GM19468 (cell line): ENCODE results near the gene ACOXL.
"Not testable (repeated sequence)": the region's sequence is repeated elsewhere in the genome, so short reads cannot be mapped to it uniquely, and the experiment has no call there.

Experiments
- ATAC-seq: cut with Tn5 transposase; IDR thresholded peaks from one replicate; pipeline ENCODE4 v1.9.1; 2021; ENCODE audit warnings: mild to moderate bottlenecking, moderate library complexity, moderate number of reproducible peaks; ENCODE audit not compliant: unreplicated experiment; ENCODE audit errors: extremely low read depth

The ACOXL gene

GRCh38 chr2:110948027-110948674 lies 215.8 kb downstream of the ACOXL start:
- ATAC-seq: no peak

GRCh38 chr2:110950281-110950680 lies 217.9 kb downstream of the ACOXL start:
- ATAC-seq: no peak

DNA sequence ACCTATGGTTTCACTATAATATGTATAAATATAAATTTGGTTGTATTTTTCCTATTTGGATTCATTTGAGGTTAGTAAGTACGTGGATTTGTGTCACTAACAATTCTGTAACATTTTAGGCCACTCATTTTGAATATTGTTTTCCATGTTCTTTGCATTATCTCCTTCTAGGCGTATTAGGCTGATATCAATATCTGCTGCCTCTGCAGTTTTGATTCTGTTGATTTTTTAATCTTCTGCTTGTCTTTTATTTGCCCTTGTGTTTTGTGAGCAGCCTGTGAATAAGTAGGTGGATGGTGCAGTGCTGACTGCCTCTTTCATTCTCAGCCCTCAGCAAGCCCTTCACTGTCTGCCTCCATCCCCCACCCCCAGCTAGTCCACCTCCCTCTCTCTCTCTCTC lies 222.7 kb downstream of the ACOXL start:
- no peak for ATAC-seq

DNA sequence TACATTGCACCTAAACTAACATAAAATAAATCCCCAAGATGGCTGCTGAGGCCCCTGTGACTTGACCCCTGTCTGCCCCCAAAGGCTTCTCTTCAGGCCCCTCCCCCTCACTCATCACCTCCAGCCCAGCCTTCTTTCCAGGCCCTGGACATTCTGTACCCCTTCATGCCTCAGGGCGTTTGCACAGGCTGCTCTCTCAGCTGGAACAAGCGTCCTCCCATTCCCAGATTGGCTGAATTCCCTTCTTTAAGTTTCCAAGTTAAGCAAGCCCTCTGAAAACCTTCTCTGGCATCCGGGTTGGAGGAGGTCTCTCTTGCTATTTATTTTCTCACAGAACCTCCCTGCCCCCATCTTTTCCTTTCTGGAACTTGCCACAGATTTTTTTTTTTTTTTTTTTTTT lies 223.2 kb downstream of the ACOXL start:
- no peak for ATAC-seq

- no peak for ATAC-seq
Observed at GRCh38 chr2:110957293-110957692, 224.9 kb downstream of the ACOXL start.

- no peak for ATAC-seq
Observed at GRCh38 chr2:110958346-110959119, 226.2 kb downstream of the ACOXL start.

GRCh38 chr2:110959198-110959597 lies 226.8 kb downstream of the ACOXL start:
- ATAC-seq: no peak

- ATAC-seq: no peak
Observed at GRCh38 chr2:110960281-110960680, 227.9 kb downstream of the ACOXL start.

- ATAC-seq: no peak
Observed at GRCh38 chr2:110960954-110961353, 228.6 kb downstream of the ACOXL start.

GRCh38 chr2:110961643-110962042 lies 229.3 kb downstream of the ACOXL start:
- ATAC-seq: not testable (repeated sequence)

GRCh38 chr2:110969696-110970095 lies 237.3 kb downstream of the ACOXL start:
- no peak for ATAC-seq

- ATAC-seq: no peak
Observed at GRCh38 chr2:110970201-110970600, 237.8 kb downstream of the ACOXL start.

GRCh38 chr2:110971811-110972210 lies 239.4 kb downstream of the ACOXL start:
- ATAC-seq: no peak

- ATAC-seq: no peak
Observed at GRCh38 chr2:110973262-110973661, 240.9 kb downstream of the ACOXL start.

DNA sequence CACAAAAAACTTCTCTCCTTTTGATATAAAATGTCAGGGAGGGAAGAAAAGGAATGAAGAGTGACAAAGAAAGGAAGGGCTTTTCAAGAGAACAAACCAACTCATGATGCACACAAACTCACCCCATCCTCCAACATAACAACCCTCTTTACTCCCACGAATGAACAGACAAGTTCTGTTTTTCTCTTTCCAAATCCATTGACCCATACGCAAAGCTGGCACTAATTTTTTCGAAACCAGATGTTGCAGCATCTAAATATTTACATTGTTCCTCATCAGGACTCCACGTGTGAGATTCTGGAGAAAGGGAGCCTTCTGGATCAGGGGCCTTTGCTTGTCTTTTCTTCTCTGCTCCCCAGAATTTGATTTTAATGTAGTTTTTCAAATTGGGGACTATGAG lies 245.0 kb downstream of the ACOXL start:
- ATAC-seq: no peak

- ATAC-seq: no peak
Observed at GRCh38 chr2:110978148-110978547, 245.8 kb downstream of the ACOXL start.

- no peak for ATAC-seq
Observed at GRCh38 chr2:110978756-110979470, 246.5 kb downstream of the ACOXL start.

DNA sequence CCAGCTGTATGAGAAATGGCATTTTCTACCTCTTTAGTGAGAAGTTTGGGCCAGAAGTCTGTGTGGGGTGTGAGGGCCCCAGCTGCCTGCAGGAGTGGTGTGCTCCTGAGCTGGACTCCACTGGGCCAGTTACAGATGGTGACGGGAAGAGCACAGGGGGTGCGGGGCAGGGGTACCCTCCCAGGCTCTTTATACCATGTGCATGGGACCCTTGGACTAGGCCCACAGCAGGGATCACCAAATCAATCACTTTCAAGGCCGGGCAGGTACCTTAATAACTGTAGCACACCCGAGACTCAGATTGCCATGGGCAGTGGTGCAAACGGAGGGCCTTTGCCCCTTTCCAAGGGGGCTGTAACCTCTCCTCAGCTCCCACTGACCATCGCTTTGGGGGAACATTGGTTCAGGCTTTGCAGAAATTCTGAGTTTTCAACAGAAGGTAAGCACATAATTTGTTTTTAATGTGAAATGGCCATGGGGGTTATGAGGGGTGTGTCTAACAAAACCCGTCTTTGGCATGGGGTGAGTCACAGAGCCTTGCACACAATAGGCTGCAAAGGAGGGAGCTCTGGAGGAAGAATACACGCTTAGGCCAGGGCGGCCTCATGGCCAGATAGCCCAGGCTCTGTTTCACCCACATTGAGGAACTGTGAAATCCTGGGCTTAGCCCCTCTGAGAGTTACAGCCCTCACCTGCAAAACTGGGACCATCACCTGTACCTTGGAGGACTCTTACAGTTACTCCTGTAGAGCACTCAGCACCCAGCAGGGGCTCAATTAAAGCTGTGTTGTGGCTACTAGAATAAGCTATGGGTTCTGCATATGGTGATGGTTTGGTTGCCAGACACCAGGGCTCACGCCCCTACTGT lies 247.3 kb downstream of the ACOXL start:
- no peak for ATAC-seq

GRCh38 chr2:110980339-110981062 lies 248.1 kb downstream of the ACOXL start:
- no peak for ATAC-seq

DNA sequence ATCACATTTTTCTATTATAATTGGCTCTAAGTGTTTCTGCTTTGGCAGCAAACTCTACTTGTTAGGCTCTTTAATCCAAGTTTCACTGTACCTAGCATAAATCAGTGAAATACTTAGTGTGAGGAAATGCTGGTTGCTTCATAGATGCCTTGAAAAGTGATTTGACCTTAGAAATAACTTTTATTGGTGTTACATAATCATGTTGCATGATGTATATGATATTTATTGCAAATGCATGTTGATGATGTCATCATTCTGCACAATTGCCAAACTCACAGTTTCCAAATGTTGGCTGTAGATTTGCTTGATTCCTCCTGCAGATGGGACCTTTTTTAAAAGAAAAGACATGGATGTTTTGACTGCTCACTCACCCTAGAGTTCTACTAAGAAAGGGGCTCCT lies 250.8 kb downstream of the ACOXL start:
- ATAC-seq: no peak
